HG03025 (cell line): ENCODE data around the gene PRR14L.

ENCODE experiments used
- ATAC-seq: cut with Tn5 transposase; IDR thresholded peaks from one replicate; pipeline ENCODE4 v1.9.1; 2021; ENCODE audit warnings: mild to moderate bottlenecking, moderate library complexity; ENCODE audit not compliant: unreplicated experiment, low FRiP score

PRR14L gene

DNA sequence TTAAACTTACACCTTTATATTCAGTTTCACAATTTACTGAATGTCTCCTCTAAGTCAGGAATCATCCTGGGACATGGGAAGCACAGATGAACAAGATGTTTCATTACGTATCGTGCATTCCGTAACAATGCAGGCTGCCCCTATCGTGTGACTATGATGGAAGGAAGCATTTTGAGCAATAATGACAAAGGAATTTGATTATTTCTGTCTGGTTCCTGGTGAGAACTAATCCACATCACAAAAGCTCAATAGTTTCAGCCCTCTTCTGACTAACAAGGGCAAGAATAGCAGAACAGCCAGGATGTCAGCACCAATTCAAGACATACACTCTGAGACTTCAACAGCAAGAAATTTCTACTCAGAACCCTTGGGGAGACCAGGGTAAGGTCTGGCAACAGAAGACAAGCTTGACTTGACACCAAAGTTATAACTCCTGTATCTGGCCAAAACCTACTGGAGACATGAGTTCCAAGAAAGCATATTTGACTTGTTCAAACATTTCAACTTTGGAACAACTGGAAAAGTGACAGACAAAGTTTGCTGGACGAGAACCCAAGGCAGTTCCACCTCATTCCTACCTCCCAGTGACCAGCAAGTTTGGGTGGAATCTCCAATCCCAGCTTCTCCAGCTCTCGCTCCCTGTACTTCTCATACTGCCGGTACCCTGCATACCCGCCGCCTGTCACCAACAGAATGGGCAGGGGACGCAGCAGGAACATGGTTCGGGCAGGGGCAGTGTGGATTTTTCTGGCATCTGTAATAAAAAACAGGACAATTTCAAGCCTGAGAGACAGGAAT is 102.2 kb downstream of the PRR14L start:
- ATAC-seq: no peak

DNA sequence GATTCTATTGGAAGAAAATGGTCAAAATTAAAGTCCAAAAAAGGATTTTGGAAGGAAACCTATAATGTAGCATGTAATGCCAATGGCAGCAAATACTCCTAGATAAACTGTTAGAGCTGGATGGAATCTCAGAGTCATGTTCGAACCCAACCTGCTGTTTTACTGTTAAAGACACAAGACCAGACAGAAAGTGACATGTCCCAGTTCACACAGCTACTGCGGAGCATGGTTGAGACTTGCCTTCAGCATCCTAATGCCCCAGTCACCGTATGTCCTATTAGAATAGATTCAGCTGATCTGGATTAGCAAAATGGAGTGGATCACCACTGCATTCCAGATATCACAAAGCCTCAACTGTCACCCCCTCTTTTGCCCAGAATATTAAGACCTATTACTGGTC is 102.9 kb downstream of the PRR14L start:
- ATAC-seq: no peak

DNA sequence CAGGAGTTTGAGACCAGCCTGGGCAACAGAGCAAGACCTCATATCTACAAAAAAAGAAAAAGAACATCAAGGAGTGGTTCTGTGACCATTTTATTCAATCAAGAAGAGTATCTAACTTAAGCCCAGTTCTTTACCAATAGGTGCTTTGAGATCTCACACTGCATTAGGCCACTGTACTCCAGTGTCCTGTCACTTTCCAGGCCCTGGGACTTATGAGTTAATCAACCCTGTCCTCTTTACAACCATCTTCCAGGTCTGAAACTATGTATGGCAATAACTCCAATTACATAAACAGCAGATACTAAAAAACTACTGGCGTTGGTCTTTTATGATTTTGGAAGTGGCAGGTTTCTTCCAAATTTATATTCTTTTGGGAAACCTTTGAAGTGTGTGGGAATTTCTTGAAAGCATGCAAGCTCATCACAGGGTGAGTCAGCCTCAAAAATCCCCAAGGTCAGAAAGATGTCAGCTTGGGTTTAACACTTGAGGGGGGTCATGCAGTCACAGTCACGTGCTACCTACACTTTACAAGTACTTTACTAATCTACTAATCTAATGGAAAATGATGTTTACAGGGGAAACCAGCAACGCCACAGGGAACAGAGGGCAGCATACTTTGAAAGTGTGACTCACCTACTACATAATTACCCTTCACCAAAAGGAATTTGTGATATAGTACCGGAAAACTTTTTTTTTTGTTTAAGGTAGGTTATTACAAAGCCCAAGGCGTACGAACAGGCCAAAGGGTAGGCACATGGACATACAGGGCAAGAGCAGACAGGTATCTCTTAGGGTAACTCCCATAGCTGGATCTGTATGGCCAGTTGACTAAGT is 103.5 kb downstream of the PRR14L start:
- no peak for ATAC-seq

DNA sequence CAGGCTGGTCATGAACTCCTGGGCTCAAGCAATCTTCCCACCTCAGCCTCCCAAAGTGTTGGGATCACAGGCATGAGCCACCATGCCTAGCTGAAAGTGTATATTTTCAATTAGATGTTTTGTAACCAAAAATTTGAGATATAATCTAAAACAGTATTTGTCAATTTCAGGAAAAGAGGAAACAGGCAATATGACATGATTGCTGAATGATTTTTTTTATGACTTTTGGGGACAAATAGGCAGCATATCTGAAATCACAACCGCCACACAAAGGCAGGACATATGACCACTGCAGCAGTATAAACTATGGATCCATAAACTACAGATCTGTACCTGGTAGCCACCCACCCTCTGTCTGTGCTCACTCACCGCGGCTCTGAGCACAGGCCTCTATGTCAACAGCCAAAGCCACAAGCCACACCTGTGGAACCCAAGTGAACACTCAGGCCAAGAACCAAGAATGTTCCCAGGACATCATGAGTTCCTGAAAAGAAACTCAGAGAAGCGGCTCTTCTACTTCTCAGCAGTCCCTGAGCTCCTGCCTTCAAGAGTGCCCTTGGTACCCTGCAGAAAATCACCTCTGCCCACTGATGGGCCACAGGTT is 110.4 kb downstream of the PRR14L start:
- ATAC-seq: no peak

DNA sequence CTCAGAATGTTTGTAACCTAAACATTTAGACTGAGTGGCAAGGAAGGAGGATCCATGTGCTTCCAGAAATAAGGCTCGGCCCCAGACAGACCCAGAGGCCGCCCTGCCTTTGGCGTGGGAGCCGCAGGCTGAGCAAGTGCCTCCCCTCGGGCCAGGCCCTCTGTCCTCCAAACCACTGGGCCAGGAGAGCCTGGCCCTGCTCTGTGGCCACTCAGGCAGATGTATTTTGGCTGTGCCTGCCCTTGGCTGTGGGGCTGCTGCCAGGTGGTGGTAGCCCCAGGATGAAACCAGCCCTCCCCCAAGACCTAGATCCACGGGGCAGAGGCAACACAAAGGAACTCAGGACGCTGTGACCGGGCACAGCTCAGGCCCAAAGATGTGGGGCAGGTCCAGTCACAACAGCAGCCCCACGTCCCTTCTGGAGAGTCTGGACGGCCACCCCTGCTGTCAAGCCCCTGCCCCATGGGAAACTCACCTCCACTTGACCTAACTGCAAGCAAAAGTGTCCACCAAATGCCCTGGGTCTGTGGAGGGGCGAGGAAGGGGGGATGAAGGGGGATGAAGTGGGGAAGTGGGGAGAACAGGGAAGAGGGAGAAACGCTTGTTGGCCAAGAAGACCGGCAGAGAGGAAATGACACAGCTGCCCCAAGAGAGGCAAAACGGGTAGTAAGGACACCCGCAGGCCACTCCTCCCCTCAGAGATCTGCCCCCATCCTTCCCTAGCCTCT is 111.9 kb downstream of the PRR14L start:
- peak; percentile 6 for ATAC-seq

DNA sequence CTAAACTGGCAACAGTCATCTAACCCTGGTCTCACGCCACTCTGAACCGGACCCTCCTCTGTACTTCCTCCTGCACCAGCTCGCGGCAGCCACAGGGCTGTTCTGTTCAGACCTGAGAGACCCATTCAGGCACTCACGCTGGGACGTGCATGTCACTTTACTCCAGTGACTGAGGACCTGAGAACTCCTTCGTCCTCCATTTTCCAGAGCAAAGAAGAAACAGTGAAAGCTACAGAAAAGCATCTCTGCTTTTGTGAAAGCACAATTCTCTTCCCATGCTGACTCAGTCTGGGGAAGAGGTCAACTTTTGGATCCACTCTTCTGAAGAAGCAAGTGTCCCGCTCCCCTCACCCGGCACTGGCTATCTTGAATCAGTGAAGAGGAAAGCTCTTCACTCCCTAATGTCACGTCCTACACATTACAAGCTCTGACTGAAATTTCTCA is 112.5 kb downstream of the PRR14L start:
- peak; percentile 37 for ATAC-seq

DNA sequence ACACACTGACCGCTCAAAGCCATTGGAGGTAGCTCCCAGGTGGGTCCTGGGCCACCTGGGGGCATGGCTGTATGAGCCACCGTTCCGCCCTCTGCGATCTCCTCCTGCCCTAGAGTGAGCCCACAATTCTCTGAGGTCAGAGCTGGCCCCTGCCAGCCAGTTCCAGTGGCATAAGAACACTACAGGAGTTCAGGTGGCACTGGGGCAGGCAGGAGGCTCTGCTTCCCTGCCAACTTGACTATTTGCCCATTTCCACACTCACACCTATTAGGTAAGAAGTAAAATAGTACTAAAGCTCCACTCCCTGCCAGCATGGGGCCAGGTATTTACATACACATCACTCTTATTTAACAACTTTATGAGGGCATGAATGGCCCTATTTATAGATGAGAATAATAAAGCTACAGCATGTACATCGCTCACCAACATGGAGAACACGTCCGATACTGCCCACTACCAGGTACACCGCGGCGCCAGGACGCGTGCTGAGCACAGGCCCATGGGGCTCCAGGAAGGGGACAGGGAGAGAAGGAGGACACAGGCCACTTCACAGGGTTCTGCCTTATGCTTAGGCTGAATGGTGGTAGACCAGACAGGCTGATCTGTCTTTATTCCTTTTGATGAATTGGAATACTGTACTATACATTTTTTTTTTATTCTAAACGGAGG is 114.2 kb downstream of the PRR14L start:
- no peak for ATAC-seq

DNA sequence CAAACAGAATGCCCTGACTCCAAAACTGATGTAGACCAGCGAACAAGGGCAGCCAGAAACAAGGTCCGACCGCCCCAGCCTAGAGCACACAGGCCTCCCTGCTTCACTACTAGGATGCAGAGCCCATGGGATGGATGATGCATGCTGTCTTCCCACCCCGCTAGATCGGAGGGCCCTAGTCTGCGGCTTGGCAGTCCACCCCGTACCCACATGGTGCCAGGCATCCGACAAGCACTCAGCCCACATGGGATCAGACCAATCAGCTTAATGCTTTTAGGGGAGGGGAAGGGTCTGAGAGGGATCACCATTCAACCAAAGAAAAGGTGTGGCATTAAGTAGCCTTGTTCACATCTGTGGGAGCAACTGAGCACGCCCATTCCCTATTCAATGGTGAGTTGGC is 118.5 kb downstream of the PRR14L start:
- ATAC-seq: no peak
